CD4-positive, alpha-beta T cell treated with Interleukin-4 for 4 hours (primary cell): ENCODE measurements around the gene ICAM3.

Source experiments
- DNase-seq: peaks from one replicate; pipeline ENCODE4 v3.0.0-alpha.2; 2020

Gene ICAM3

GRCh38 chr19:10317857-10318462 is 21.5 kb downstream of the ICAM3 start:
- DNase-seq, result no peak

GRCh38 chr19:10317045-10317856 is 22.2 kb downstream of the ICAM3 start:
- DNase-seq, result no peak

GRCh38 chr19:10316229-10317044 is 23.0 kb downstream of the ICAM3 start:
- no peak for DNase-seq

- peak; percentile 89 for DNase-seq
These were observed 23.8 kb downstream of the ICAM3 start, which contains the start of gene FDX2 for GRCh38 chr19:10315335-10316214. FDX2 (minus strand) TSS chr19:10316015; CDS start chr19:10315996, 19 bp downstream.

GRCh38 chr19:10309423-10309822 is 30.0 kb downstream of the ICAM3 start, which contains the start of gene ZGLP1:
ZGLP1 (minus strand) TSS chr19:10309815.
- DNase-seq, result no peak

- DNase-seq, result no peak
These were observed 33.1 kb downstream of the ICAM3 start for GRCh38 chr19:10306327-10306726.

GRCh38 chr19:10305139-10305806 is 34.2 kb downstream of the ICAM3 start:
- DNase-seq, result no peak

GRCh38 chr19:10299545-10300458 is 39.6 kb downstream of the ICAM3 start:
- DNase-seq, result no peak

- DNase-seq, result no peak
These were observed 43.4 kb downstream of the ICAM3 start for GRCh38 chr19:10295847-10296591.

- DNase-seq, result peak; percentile 77
These were observed 44.0 kb downstream of the ICAM3 start for GRCh38 chr19:10295305-10295846.

- DNase-seq, result no peak
These were observed 45.1 kb downstream of the ICAM3 start for GRCh38 chr19:10294368-10294697.

- no peak for DNase-seq
These were observed 45.6 kb downstream of the ICAM3 start for GRCh38 chr19:10293637-10294367.

- no peak for DNase-seq
These were observed 46.4 kb downstream of the ICAM3 start for GRCh38 chr19:10292789-10293636.

GRCh38 chr19:10292206-10292788 is 47.1 kb downstream of the ICAM3 start:
- peak; percentile 39 for DNase-seq

GRCh38 chr19:10291554-10292205 is 47.7 kb downstream of the ICAM3 start:
- no peak for DNase-seq

GRCh38 chr19:10290876-10291553 is 48.4 kb downstream of the ICAM3 start:
- DNase-seq, result peak; percentile 46
